A549 treated with CpdA at 1 μM for 4 hours (cell line): ENCODE data around the gene AMPD3. TPM values are rescaled to one million over a fixed set of nuclear protein-coding genes. Genes with fewer than 3 reads are reported as not detected.

Source experiments
- total RNA-seq: library from RNA; stranded (reverse); fragments of 200-300 nt; extraction: Qiagen RNA extraction; gene quantifications from 5 replicates; pipeline ENCODE4 v1.2.3, GENCODE V29; 2022; ENCODE audit warnings: low read depth

The AMPD3 gene
- total RNA-seq, result 7.8 to 10.1 TPM (median 8.8 TPM) in 5 replicates

DNA sequence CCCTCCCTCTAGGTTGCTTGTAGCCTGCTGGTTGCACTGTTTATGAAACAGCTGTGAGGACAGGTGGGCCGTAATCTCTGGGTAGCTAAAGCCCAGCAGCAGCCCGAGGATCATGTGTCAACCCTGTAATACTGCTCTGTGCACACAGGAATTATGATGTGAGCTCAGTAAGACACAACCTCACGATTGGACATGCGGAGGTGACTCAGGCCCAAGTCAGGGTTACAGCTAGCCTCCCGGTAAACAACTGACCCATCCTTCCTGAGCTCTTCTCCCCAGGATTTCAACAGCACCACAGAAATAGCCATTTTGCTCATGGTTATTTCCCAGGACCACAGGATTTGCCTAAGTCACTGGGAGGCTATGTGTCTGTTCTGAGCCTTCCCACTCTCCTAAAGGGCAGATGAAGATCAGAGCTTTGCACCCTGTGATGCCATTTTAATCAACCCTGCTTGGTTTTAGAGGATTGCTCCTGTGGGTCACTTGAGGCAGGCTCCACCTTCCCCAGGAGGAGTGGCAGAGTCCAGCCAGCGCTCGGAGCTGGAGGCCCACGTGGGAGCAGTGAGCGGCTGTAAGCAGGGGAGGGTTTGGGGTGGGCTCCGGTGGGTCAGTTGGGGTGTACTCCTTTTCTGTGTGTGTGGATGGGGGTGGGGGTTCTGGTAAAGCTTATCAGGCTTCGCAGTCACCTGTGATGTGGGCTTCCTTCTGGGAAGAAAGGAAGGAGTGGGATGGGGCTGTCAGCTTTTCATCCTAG is at the start of gene AMPD3:
Gene AMPD3 (plus strand): TSS at position 387 of the 754 bp plus-strand sequence. CDS start 6,256 bp downstream, outside the sequence.

DNA sequence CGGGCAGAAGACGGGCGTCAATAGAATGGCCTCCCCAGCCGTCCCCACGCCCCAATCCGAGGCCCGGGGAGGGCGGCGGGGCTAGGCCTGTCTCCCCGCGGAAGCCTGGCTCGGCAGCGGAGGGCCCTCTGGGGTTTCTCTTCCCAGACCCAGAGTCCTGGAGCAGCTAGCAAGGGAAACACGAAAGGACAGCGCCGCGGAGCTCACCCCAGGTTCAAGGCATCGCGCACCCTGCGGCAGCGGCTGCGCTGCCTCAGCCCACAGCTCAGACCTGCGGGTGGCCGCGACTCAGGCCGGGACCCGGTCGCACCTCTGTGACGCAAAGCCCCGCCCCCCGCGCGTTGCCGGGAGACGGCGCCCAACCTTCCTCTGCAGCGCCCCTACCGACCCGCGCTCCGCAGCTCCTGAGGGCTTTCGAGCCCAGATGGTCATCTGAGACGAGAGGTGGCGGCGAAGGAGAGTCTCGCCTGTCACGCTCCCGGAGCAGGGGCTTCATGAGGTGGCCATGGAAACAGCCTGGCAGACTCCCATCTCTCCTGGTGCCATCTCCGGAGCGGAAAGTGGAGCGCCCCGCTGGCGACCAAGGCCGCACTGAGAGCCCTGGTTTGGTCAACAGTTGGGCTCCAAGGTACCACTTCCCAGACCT is 86.0 kb downstream of the AMPD3 start, which contains the start of gene RNF141:
Gene RNF141 (minus strand): TSS at position 273 of the 646 bp plus-strand sequence. CDS start 7,029 bp downstream, outside the sequence.

Other genes starting within 250 kb of the AMPD3 start
- gene SBF2, start 161.0 kb upstream of the AMPD3 start, total RNA-seq, result 11.3 to 18.5 TPM (median 14.8 TPM) in 5 replicates
- gene ADM, start 150.2 kb upstream of the AMPD3 start, total RNA-seq, result 67.4 to 127 TPM (median 82.1 TPM) in 5 replicates
- gene RNF141, start 85.9 kb downstream of the AMPD3 start, total RNA-seq, result 17.1 to 21.8 TPM (median 20.0 TPM) in 5 replicates
- gene LYVE1, start 113.4 kb downstream of the AMPD3 start, total RNA-seq, result 0.05 to 0.07 TPM (median 0.06 TPM) in 3 of 5 replicates, not detected in the others
- gene IRAG1, start 238.5 kb downstream of the AMPD3 start, total RNA-seq, result 0.01 to 0.05 TPM (median 0.02 TPM) in 5 replicates